ENCODE measurements around the gene HSBP1.

DNA sequence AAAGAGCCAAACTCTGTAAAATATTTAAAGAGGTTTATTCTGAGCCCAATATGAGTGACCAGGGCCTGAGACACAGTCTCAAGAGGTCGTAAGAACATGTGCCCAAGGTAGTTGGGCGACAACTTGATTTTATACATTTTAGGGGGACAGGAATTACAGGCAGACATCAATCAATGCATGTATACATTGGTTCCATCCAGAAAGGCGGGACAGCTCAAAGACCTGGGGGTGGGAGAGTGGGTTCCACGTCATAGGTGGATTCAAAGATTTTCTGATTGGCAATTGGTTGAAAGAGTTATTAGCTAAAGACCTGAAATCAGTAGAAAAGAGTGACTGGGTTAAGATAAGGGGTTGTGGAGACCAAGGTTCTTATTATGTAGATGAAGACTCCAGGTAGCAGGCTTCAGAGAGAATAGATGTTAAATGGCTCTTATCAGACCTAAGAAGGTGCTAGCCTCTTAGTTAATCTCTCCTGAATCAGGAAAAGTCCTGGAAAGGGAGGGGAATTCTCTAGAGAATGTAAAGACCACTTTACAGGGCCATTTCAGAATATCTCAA lies 32.4 kb downstream of the HSBP1 start:
- no peak for TF ChIP-seq POLR2A (IDR thresholded peaks at IDR 0.05)
- TF ChIP-seq CTCF (IDR thresholded peaks at IDR 0.05), result no peak
